NCI-H510A (cell line): ENCODE data around the gene ZNF599.

Experiments
- DNase-seq: peaks from one replicate; lab custom pipeline; 2025; lab: John Stamatoyannopoulos, UW

Gene ZNF599

DNA sequence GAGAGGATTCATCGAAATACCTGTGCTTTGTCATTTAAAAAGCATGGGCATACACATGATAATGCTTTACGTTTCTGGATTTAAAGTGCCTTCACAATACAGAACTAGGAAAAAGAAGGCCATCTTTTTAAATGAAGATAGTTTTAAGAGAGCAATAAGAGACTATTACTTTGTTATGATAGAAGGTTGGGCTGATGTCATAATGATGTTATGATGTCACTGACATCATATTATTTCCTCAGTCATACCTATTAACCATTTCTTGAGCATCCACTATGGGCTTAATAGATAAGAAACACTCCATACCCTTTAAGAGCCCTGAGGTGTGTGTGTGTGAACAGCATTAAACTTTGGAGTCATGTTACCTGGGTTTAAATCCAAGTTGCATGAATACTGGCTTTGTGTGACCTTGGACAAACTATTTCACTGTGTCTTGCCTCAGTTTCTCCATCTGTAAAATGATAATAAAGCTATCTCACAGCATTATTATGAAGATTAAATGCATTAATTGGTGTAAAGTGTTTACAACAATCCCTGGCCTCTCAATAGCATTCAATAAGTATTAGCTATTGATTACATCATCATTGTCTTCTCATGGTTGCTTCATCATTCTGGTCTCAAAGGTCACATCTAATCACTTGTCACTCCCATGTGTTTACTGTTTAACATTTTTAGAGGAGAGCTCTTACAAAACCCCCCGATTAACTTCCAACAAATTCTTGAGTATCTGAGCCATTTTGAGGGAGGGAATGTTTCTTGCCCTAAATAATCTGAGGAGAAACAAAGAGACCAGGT lies 27.9 kb downstream of the ZNF599 start:
- no peak for DNase-seq

GRCh38 chr19:34734537-34735103 lies 38.4 kb downstream of the ZNF599 start:
- peak; percentile 85 for DNase-seq

- peak; percentile 81 for DNase-seq
Measured at GRCh38 chr19:34733746-34734536, 39.1 kb downstream of the ZNF599 start, which contains the start of gene ZNF181. ZNF181 (plus strand) TSS chr19:34734243; CDS start chr19:34735038, 795 bp downstream.

GRCh38 chr19:34733266-34733745 lies 39.7 kb downstream of the ZNF599 start:
- peak; percentile 19 for DNase-seq

DNA sequence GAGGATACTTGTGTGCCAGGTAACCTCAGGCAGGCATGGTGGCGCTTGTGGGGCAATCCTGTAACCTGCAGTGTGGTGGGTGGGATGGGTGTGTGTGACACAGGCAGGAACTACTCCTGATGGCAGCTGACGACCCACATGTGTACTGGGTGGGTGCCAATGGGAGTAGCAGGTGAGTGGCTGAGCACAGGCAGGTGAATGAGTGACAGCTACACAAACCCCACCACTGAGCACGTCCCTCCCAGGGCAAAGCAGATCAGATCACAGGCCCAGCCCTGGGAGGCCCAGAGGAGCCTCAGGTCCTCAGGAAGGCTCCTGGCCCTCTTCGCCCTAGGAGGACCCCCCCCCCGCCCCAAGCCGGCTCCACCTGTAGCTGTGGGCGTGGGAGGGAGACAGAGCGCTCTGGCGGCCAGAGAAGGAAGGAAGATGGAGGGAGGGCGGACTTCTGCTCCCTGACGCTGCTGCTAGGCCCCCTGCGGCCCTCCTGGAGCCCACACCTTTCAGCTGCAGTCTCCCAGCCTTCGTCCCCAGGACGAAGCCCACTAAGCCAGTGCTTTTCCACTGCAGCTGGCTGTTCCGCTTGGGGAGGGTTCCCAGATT lies 40.3 kb downstream of the ZNF599 start:
- DNase-seq = no peak

DNA sequence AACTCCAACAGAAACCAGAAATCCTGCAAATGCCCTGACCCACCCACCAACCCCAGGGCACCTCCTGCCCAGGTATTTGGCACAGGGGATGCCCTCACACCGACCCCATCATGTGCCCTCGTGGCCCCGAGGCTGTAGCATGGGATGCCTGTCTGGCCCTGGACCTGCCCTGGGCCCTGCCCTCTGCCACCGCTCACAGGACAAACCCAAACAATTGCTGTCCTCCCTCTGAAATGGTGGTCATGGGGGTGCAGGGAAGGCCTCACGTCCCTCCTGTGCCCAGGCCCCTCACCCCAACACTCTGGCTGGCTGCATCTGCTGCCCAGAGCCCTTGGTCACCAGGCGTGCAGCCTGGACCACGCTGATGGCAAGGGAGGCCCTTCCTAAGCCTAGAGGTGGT lies 41.1 kb downstream of the ZNF599 start:
- DNase-seq = no peak

DNA sequence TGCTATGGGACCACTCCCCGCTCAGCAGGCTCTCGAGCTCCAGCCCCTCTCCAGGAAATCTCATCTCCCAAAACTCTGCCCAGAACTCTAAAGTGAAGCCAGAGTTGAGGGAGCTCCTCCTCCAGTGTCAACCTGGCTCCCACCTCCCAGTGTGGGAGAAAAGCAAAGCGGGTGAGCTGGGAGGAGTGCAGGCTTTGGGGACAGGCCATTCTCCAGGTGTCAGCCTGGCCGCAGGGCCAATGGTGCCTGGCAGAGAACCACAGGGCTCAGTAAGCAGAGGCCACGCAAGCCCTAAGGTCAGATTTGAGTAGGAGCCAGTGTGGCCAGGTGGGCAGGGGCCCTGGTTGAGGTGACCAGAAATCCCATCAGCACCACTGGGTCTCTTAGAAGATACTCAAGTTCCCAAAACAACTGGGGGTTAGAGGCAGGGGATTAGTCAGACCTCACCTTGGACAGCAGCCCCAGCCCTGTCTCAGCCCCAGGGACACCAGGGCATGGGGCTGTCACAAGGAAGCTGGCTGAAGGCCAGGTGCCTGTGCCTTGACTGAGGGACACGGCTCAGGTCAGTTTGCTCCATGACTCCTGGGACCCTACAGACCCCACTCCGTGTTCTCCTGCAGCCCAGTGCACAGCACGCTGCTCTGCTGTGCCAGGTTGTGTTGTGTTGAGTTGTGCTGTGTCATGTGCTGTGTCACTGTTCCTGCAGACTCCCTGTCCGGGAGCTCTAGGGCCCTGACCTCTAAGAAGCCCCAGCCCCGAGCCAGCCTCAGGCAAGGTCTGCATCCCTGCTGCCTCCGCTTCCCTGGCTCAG lies 41.8 kb downstream of the ZNF599 start:
- DNase-seq = no peak

- no peak for DNase-seq
Measured at GRCh38 chr19:34725400-34725799, 47.6 kb downstream of the ZNF599 start.

- no peak for DNase-seq
Measured at GRCh38 chr19:34722353-34722752, 50.7 kb downstream of the ZNF599 start.

DNA sequence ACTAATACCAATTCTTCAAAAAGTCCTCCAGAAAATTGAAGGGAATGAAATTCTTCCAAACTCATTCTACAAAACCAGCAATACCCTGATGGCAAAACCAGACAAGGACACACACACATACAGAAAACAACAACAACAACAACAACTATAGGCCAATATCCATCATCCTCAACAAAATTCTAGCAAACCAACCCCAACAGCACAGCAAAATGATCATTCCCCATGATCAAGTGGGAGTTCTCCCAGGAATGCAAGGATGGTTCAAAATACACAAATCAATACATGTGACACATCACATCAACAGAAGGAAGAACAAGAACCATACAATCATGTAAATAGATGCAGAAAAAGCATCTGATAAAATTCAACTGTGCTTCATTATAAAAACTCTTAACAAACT lies 57.7 kb downstream of the ZNF599 start:
- DNase-seq = no peak

DNA sequence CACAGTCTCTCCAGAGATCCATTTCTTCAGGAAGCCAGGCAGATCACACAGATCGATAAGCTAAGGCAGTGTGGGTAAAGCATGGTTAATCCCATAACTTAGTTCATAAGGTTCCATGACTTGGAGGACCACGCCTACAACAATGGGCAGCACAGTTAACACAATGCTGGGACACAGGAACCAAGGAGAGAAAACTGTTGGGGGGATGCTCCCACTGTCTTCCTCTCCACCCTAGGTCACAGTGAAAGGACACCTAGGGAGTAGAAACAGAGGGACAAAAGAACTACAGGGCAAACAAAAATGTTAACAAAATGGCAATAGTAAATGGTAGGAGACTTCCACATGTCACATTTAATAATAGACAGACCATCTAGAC lies 59.8 kb downstream of the ZNF599 start:
- no peak for DNase-seq

- DNase-seq = peak; percentile 24
Measured at GRCh38 chr19:34712395-34713261, 60.4 kb downstream of the ZNF599 start.

- no peak for DNase-seq
Measured at GRCh38 chr19:34711890-34712289, 61.1 kb downstream of the ZNF599 start.
